Measurements from ENCODE around the gene ERGIC1.

DNA sequence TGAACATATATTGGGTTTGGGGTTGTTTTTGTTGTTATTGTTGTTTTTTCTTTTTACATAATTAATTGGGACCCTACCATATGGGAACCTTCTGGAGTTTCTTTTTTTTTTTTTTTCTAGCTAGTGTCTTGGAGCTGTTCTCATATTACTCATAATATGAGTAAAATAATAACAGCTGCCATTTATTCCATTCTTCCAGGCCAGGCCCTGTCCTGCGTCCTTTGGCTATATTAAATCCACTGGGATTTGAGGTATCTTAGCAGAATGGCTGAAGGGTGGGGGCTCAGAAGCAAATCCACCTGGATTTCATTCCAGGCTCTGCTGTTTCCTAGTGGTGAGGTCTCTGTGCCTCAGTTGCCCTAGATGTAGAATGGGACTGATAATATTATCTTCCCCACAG is 77.9 kb downstream of the ERGIC1 start:
- TF ChIP-seq, protein P1, sequence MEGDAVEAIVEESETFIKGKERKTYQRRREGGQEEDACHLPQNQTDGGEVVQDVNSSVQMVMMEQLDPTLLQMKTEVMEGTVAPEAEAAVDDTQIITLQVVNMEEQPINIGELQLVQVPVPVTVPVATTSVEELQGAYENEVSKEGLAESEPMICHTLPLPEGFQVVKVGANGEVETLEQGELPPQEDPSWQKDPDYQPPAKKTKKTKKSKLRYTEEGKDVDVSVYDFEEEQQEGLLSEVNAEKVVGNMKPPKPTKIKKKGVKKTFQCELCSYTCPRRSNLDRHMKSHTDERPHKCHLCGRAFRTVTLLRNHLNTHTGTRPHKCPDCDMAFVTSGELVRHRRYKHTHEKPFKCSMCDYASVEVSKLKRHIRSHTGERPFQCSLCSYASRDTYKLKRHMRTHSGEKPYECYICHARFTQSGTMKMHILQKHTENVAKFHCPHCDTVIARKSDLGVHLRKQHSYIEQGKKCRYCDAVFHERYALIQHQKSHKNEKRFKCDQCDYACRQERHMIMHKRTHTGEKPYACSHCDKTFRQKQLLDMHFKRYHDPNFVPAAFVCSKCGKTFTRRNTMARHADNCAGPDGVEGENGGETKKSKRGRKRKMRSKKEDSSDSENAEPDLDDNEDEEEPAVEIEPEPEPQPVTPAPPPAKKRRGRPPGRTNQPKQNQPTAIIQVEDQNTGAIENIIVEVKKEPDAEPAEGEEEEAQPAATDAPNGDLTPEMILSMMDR (conservative IDR thresholded peaks at IDR 0.05; ENCODE audit: low read length): no peak
- TF ChIP-seq EZH2phosphoT487 (IDR thresholded peaks at IDR 0.05; ENCODE audit: borderline replicate concordance): no peak
